ENCODE data around the gene JPH2.

JPH2 gene

GRCh38 chr20:44123874-44124535 is 63.0 kb downstream of the JPH2 start:
- no peak for DNase-seq

DNA sequence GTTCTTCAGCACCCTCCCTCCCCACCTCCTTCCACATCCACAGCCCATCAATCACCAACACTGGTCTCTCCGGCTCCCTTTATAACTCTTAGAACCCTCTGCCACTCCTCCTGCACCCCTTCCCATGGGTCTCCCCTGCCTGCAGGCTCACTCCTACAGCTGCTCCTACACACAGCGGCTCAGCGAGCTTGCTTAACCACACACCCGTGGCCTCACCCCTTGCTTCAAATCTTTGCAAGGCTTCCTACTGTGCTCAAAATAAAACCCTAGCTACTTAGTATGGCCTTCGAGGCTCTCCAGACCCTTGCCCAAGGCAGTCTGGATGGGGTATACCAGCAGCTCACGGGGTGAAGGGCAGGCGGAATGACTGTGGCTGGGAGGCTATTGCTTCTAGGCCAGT is 63.7 kb downstream of the JPH2 start:
- DNase-seq: no peak

GRCh38 chr20:44120676-44121425 is 66.1 kb downstream of the JPH2 start:
- no peak for DNase-seq

- no peak for DNase-seq
Measured at GRCh38 chr20:44118185-44119033, 68.6 kb downstream of the JPH2 start.

GRCh38 chr20:44117296-44118184 is 69.4 kb downstream of the JPH2 start:
- DNase-seq: no peak

DNA sequence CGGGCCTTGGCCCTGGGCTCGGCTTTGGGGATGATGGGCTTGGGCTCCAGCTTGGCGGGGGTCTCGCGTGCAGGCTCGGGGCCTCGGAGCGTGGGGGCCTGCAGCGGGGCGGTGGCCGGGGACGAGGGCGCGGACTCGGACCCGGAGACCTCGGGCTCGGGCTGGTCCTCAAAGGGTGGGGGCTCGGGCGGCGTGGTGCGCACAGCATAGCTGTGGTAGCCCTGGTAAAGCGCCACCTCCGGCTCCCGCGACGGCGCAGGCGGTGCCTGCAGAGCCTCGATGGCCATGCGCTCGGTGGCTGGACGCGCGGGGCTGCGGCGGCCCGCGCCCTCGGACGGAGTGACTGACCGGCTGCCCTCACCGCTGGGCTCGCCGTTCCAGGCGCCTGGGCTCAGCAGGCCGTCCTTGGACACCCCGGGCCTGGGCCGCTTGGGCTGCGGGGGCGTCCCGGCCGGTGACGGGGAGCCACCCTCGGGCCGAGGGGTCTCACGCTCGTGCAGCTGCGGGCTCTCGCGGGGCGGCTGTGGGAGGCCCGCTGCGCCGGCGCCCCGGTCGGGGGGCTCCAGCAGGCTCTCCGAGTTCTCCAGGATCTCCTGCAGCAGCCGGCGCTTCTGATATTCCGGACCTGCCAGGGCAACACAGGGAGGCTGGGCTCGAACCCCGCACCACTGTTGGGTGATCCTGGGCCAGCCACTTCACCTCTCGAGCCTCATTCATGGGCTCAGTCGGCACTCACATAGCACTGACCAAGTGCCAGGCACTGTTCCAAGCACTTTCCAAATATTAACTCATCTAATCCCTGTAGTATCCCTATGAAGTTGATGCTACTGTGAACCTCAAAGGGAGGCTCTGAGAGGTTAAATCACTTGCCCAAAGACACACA is 71.0 kb downstream of the JPH2 start:
- DNase-seq: no peak

DNA sequence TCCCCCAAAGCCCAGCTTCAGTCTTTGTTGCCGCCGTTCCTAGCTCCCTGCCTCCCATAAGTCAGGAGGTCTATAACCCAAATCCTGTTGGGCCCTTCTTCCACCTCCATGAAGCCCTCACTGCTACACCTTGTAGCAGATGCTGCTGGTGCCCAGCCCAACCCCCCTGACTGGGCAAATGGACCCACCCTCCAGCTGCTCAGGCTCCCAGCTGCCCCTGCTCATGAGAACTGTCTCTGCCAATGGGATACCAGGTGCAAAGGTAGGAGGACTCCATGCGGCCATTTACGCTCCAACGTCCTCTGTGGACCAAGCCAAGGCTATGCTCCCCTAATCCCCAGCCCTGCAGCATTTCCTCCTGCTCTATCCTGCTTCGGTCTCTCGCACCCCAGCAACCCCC is 71.8 kb downstream of the JPH2 start:
- DNase-seq: no peak

DNA sequence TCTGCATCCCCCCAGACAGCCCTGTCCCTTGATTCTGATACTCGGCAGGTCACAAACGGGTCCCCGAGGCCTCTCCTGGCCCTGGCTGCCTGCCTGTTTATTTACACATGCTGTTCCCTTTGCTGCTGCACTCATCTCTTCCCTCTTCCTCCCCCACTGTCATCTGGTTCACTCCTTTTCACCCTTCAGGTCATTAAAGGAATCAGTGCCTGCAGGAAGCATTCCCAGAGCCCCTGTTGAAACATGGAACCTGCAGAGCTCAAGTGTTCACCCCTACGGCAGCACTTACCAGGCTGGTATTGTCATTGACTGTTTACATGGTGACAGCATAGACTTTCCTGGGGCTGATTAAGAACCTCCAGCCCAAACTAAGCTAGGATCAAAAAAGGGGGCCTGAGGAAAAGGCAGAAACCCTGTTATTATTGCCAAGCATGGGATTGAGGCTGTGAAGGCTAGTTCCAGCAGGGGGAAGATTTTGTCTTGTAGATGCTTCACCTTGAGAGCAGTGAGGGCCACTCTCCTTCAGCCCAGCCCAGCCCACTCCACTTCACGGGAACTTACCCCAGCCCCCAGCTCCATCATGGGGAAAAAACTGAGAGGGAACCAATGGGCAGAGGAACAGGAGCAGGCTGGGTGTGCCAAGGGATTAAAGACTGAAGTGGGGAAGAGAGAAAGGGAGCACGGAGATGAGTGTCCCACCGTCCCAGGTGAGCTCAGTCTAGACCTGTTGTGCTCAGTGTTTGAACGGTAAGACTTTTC is 73.2 kb downstream of the JPH2 start:
- DNase-seq: no peak

DNA sequence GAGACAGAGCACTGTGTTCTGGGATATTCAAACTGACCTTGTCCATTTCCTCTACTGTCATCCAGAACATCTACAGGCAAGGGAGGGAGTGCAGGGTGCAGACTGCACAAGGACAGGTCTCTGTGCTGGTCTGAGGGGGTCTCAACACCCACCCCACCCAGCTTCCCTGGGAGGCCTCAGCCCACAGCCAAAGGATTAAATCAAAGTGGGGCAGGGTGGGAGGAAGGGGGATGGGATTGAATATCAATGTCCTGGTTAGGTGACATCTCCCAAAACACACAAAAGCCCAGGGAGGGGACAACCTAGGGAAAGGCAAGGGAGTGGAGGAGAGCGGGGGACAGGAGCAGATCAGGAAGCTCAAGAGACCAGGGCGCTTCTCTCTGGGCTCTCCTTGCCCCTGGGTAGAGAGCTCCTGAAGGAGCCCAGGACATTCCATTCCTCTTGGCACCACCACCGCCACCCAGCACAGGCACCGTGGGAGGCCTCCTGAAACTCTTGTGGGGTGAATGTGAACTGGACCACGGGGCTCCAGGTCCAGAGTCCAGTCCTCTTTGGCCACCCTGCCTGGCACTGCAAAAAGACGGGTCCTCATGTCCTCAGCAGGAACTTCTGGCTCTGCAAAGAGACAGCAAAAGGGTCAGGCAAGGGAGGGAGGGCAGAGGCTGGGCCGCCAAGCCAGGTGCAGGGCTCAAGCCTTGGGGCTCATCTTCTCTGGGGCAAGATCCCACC is 73.9 kb downstream of the JPH2 start:
- no peak for DNase-seq

- DNase-seq: no peak
Measured at GRCh38 chr20:44112456-44112855, 74.5 kb downstream of the JPH2 start.

DNA sequence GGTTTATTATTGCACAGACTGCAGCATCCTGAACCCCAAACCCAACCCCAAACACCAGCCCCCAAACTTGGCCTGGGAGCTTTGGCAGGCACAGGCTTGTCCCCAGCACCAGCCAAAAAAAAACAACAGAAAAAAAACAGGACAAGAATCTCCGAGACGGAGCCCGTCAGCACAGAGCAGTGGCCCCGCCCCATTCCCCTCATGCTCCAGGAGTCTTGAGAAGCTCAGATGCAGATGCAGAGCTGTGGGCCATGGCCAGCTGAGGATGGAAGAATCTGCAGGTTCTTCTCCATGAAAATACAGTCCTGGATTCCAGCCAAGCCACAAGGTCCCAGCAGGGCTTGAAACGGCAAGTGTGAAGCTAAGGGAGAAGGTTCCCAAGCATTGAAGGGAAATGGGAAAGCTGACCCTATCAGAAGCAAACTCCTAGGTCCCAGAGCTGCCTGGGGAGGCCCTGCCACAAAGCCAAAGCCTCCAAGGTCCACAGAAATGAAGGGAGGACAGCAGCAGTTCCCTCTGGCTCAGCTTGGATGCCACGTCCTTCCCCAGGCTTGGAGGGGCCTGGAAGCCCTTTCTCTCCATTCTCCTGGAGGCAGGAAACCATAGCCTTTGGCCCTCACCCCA is 75.2 kb downstream of the JPH2 start:
- no peak for DNase-seq

GRCh38 chr20:44110816-44111568 is 76.0 kb downstream of the JPH2 start:
- no peak for DNase-seq

GRCh38 chr20:44109951-44110361 is 77.0 kb downstream of the JPH2 start:
- DNase-seq: no peak

- no peak for DNase-seq
Measured at GRCh38 chr20:44106615-44107014, 80.4 kb downstream of the JPH2 start.

DNA sequence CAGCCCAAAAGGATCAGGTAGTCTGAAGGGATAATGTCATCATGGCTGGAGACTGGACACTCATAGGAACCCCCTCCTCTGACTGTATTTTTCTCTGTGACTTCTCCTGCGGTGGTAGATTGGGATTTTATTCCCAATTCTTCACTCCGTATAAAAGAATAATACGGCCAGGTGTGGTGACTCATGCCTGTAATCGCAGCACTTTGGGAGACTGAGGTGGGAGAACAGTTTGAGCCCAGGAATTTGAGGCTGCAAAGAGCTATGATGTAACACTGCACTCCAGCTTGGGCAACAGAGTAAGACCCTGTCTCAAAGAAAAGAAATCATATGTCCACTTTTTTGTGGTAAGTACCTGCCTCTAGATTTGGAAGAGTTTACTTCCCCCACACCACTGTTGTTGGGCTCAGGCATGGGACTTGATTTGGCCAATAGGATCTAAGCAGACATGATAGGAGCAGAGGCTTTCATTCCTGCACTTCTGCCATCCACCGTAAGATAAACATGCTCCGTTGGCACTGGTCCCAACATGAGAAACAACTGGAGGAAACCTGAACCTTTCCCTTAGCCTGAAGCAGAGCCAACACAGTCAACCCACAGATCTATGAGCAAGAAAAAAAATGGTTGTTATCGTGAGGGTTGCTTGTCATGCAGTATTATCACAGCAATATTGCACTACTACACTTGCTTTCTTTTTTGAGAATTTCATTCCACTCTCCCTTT is 82.0 kb downstream of the JPH2 start:
- peak; percentile 27 for DNase-seq

DNA sequence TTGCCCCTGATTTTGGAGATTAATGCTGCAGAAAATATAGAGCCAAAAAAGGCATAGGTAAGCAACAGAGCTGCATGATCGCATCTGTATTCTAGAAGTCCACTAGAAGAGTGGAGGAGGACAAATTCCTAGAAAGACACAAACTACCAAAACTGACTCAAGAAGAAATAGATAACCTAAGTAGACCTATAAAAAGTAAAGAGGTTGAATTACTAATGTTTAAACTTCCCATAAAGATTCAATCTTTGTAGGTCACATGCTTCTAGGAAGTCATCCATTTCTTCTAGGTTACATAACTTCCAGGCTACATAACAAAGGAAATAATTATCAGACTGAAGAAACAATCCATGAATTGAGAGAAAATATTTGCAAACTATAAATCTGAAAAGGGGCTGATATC is 84.4 kb downstream of the JPH2 start:
- DNase-seq: no peak

DNA sequence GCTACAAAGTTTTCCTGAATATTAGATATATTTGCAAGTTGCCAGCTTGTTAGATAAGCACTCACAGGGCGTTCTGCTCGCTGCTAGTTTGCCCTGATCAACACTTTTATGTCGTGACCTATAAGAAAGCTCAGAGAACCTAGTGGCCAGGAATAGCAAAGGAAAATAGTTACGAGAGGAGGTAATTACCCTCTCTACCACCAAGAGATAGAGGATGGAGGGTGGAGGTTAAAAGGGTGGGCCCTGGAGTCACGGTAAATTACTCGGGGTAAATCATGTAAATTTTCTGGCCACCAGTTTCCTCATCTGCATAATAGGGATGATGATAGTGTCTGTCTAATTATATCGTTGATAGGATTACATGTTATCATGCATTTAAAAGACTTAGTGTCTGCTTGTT is 87.2 kb downstream of the JPH2 start:
- no peak for DNase-seq

- DNase-seq: no peak
Measured at GRCh38 chr20:44098657-44099056, 88.3 kb downstream of the JPH2 start.

All from eye (tissue), 1 donor.